HepG2 (cell line): Measurements from ENCODE around the gene DHX16. TPM values are rescaled to one million over a fixed set of nuclear protein-coding genes. Genes with fewer than 3 reads are reported as not detected.

Source experiments
- BHLHE40 ChIP-seq: IDR thresholded peaks from 2 replicates; pipeline ENCODE4 v1.6.1; 2011; ENCODE audit warnings: low read length, improper control_type of control experiment
- NCOR1 ChIP-seq: fragments of 200-600 bp; sonication (generic); IDR thresholded peaks from 2 replicates; pipeline ENCODE4 v1.7.0; 2017; ENCODE audit warnings: antibody characterized with exemption, low read length, borderline replicate concordance
- NFIC ChIP-seq: IDR thresholded peaks from 2 replicates; pipeline ENCODE4 v1.6.1; 2012; ENCODE audit warnings: mild to moderate bottlenecking, low read length, inconsistent platforms
- PHF20 ChIP-seq: sonication (generic); formaldehyde crosslinking; IDR thresholded peaks from 2 replicates; pipeline ENCODE4 v1.5.0; 2020; ENCODE audit warnings: mild to moderate bottlenecking, missing genetic modification reagents
- SNRNP70 ChIP-seq: fragments of 200-400 bp; formaldehyde crosslinking; IDR thresholded peaks from 2 replicates; pipeline ENCODE4 v1.6.1; 2017; ENCODE audit warnings: mild to moderate bottlenecking, low read depth, low read length, moderate library complexity
- SRSF9 ChIP-seq: fragments of 200-400 bp; formaldehyde crosslinking; IDR thresholded peaks from 2 replicates; pipeline ENCODE4 v1.6.1; 2018; ENCODE audit warnings: borderline replicate concordance, mild to moderate bottlenecking, low read depth, low read length; ENCODE audit not compliant: insufficient read depth, poor library complexity, severe bottlenecking
- ZFP1 ChIP-seq: IDR thresholded peaks from 2 replicates; pipeline ENCODE4 v1.6.1; 2016
- ZNF282 ChIP-seq: fragments of 450-650 bp; IDR thresholded peaks from 2 replicates; pipeline ENCODE4 v1.6.1; 2018; ENCODE audit not compliant: partially characterized antibody
- ZNF619 ChIP-seq: sonication (generic); formaldehyde crosslinking; IDR thresholded peaks from 2 replicates; pipeline ENCODE4 v1.4.0; 2020; ENCODE audit warnings: mild to moderate bottlenecking, missing genetic modification reagents
- ZNF678 ChIP-seq: sonication (generic); formaldehyde crosslinking; IDR thresholded peaks from 2 replicates; pipeline ENCODE4 v1.4.0; 2020; ENCODE audit warnings: mild to moderate bottlenecking, missing genetic modification reagents
- ZNF768 ChIP-seq: sonication (generic); formaldehyde crosslinking; IDR thresholded peaks from 2 replicates; pipeline ENCODE4 v1.4.0; 2020; ENCODE audit warnings: missing genetic modification reagents
- polyA plus RNA-seq, 8 experiments: library from polyadenylated mRNA; depleted of rRNA in 3 of 8; stranded (reverse) in 7 of 8; unstranded in 1 of 8; fragments of >200 nt; fragmentation: Illumina TruSeq in 4 of 8; extraction: Trizol in 4 of 8; gene quantifications; 2 replicates each; pipeline versions ENCODE4 v1.2.1 to v1.2.3, GENCODE V29; 2011 to 2016; ENCODE audit warnings: low read depth in 4 of 8, missing spikeins in 1 of 8, mixed read lengths in 1 of 8; ENCODE audit not compliant: insufficient read depth in 1 of 8
- total RNA-seq, 5 experiments: library from RNA; depleted of rRNA; stranded (reverse); fragments of >200 nt; fragmentation: Illumina TruSeq; extraction: Trizol; gene quantifications; 2 replicates each; pipeline ENCODE4 v1.2.3, GENCODE V29; 2016; ENCODE audit warnings: low read depth in 1 of 5
- TF ChIP-seq, protein P1 (sequence below): sonication (generic); formaldehyde crosslinking; IDR thresholded peaks from 2 replicates; pipeline ENCODE4 v1.5.1; 2020; ENCODE audit warnings: mild to moderate bottlenecking, missing genetic modification reagents, moderate library complexity
- TF ChIP-seq, protein P2 (sequence below): sonication (generic); formaldehyde crosslinking; IDR thresholded peaks from 2 replicates; pipeline ENCODE4 v1.4.0; 2020; ENCODE audit warnings: missing genetic modification reagents, borderline replicate concordance
- TF ChIP-seq, protein P3 (sequence below): sonication (generic); formaldehyde crosslinking; IDR thresholded peaks from 2 replicates; pipeline ENCODE4 v1.9.0; 2021; ENCODE audit warnings: missing genetic modification reagents, borderline replicate concordance

The DHX16 gene
- total and polyA plus RNA-seq, 2 of the 13 experiments (the other 11 are each of a cell fraction or from before 2014, with no cell fraction given) = 57.0 to 58.5 TPM

DNA sequence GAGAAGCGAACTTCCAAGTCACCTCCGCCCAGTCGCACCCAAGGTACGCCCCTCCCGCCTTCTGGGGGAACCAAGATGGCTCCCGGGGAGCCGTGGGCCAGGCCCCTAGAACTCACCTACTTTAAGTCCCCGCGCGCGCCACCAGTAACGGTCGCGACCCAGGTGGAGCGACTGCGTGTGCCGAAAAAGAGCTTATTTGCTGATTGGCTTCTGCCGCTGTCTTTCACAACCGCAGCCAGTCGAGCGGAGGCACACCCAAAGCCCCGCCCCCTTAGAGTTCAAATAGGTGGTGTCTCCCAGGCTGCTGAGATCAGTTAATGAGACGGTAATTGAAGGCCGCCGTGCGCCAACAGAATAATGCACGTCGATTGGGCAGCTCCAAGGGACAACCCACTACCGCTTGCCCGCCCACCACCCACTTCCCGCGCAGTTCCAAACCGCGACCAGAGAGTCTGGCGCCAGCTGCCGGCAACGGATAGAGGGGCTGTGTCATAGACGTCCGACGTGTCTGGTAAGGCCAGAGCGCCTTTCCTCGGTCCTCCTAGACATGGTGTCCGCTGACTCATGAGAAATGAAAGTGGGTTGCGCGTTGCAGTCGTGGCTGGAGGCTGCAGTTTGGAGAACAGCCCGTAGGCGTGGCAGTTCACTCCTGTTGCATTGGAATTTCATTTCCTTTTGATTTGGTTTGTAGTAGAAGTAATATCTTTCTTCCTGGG lies 44.5 kb upstream of the DHX16 start, which contains the start of gene MDC1 (continued):
- peak; percentile 68; the same call in 1 of the 2 replicates for TF ChIP-seq NCOR1
- TF ChIP-seq, protein P1, sequence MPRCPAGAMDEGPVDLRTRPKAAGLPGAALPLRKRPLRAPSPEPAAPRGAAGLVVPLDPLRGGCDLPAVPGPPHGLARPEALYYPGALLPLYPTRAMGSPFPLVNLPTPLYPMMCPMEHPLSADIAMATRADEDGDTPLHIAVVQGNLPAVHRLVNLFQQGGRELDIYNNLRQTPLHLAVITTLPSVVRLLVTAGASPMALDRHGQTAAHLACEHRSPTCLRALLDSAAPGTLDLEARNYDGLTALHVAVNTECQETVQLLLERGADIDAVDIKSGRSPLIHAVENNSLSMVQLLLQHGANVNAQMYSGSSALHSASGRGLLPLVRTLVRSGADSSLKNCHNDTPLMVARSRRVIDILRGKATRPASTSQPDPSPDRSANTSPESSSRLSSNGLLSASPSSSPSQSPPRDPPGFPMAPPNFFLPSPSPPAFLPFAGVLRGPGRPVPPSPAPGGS (CRISPR knock-in tag) = peak; percentile 66
- peak; percentile 88; the same call in 1 of the 2 replicates for TF ChIP-seq ZNF619 (CRISPR knock-in tag)
- no peak for TF ChIP-seq ZNF678 (CRISPR knock-in tag)
- no peak for TF ChIP-seq SRSF9
- peak; percentile 91 for TF ChIP-seq ZFP1 (CRISPR knock-in tag)
- TF ChIP-seq, protein P2, sequence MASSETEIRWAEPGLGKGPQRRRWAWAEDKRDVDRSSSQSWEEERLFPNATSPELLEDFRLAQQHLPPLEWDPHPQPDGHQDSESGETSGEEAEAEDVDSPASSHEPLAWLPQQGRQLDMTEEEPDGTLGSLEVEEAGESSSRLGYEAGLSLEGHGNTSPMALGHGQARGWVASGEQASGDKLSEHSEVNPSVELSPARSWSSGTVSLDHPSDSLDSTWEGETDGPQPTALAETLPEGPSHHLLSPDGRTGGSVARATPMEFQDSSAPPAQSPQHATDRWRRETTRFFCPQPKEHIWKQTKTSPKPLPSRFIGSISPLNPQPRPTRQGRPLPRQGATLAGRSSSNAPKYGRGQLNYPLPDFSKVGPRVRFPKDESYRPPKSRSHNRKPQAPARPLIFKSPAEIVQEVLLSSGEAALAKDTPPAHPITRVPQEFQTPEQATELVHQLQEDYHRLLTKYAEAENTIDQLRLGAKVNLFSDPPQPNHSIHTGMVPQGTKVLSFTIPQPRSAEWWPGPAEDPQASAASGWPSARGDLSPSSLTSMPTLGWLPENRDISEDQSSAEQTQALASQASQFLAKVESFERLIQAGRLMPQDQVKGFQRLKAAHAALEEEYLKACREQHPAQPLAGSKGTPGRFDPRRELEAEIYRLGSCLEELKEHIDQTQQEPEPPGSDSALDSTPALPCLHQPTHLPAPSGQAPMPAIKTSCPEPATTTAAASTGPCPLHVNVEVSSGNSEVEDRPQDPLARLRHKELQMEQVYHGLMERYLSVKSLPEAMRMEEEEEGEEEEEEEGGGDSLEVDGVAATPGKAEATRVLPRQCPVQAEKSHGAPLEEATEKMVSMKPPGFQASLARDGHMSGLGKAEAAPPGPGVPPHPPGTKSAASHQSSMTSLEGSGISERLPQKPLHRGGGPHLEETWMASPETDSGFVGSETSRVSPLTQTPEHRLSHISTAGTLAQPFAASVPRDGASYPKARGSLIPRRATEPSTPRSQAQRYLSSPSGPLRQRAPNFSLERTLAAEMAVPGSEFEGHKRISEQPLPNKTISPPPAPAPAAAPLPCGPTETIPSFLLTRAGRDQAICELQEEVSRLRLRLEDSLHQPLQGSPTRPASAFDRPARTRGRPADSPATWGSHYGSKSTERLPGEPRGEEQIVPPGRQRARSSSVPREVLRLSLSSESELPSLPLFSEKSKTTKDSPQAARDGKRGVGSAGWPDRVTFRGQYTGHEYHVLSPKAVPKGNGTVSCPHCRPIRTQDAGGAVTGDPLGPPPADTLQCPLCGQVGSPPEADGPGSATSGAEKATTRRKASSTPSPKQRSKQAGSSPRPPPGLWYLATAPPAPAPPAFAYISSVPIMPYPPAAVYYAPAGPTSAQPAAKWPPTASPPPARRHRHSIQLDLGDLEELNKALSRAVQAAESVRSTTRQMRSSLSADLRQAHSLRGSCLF = no peak
- peak; percentile 90 for TF ChIP-seq PHF20 (CRISPR knock-in tag)
- peak; percentile 55 for TF ChIP-seq BHLHE40
- peak; percentile 30; the same call in 1 of the 2 replicates for TF ChIP-seq ZNF768
- no peak for TF ChIP-seq SNRNP70
- TF ChIP-seq ZNF282 = no peak
- TF ChIP-seq, protein P3, sequence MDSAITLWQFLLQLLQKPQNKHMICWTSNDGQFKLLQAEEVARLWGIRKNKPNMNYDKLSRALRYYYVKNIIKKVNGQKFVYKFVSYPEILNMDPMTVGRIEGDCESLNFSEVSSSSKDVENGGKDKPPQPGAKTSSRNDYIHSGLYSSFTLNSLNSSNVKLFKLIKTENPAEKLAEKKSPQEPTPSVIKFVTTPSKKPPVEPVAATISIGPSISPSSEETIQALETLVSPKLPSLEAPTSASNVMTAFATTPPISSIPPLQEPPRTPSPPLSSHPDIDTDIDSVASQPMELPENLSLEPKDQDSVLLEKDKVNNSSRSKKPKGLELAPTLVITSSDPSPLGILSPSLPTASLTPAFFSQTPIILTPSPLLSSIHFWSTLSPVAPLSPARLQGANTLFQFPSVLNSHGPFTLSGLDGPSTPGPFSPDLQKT (CRISPR knock-in tag) = no peak
- TF ChIP-seq NFIC = 0 out of 2 replicates have a peak, but pooled peaks have one; percentile 35
